GM12872 (cell line): ENCODE data around the gene UBD.

ENCODE experiments used
- CTCF ChIP-seq: IDR thresholded peaks from 3 replicates; pipeline ENCODE4 v1.5.1; 2011; ENCODE audit warnings: low read depth, mild to moderate bottlenecking, low read length, moderate library complexity; ENCODE audit not compliant: insufficient read depth

UBD gene

DNA sequence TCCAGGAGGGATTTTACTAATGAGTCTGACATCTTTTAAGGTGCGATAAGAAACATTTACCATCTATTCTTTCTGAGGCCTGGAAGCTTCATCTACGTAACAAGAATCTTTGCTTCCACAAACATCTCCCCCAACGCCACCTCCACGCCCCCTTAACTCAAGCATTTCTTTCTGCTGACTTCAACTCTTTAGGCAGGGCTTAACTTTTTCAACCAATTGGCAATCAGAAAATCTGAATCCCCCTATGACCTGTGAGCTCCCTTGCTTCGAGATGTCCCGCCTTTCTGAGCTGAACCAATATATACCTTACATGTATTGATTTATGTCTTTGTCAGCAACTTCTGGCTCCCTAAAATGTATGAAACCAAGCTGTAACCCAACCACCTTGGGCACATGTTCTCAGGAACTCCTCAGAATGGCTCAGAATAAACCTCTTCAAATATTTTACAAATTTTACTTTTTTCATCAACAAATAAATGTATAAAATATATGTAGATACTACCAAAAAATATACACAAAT is 36.9 kb upstream of the UBD start:
- TF ChIP-seq CTCF = no peak

- no peak for TF ChIP-seq CTCF
Measured at GRCh38 chr6:29593199-29593855, 33.8 kb upstream of the UBD start.

- TF ChIP-seq CTCF = no peak
Measured at GRCh38 chr6:29591677-29592076, 32.1 kb upstream of the UBD start.

DNA sequence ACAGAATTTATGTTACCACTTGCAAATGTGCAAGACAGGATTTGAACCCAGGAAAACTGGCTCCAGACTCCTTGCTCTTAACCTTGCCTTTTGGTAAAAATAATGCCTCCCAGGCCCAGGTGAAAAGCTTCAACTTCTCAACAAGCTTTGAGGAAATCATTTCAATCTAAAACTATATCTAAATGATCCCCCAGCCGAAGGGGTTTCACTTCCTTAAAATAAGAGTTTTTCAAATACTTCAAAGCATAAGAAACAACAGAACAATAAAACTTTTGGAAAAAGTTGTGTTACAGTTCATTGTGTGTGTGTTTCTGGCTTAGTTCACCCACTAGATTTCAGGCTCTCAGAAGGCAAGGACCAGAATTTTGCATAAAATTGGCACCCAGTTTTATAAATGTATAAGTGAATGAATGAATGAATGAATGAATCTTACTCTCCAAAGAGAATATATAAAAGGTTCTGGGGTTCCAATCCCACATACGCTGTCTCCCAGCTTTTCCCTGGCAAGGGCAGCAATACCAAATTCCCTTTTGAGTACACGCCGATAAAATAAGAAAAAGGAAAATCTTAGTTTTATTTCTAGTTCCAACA is 30.8 kb upstream of the UBD start:
- TF ChIP-seq CTCF = no peak

- peak; percentile 96 for TF ChIP-seq CTCF
Measured at GRCh38 chr6:29589423-29590048, 30.0 kb upstream of the UBD start.

- no peak for TF ChIP-seq CTCF
Measured at GRCh38 chr6:29584821-29585220, 25.3 kb upstream of the UBD start, which contains the start of gene OR2H2. TSS of gene OR2H2 (plus strand) at chr6:29585121. CDS start at chr6:29587945, 2,824 bp downstream.

GRCh38 chr6:29577544-29577943 is 18.0 kb upstream of the UBD start:
- TF ChIP-seq CTCF = no peak
